CD4-positive, alpha-beta T cell treated with Interleukin-15 for 1 hour (primary cell): ENCODE measurements around the gene CYB5R2.

Source experiments
- DNase-seq: peaks from one replicate; pipeline ENCODE4 v3.0.0-alpha.2; 2020

The CYB5R2 gene

GRCh38 chr11:7672960-7673723 lies at the start of gene CYB5R2:
TSS of gene CYB5R2 (minus strand) at chr11:7673500. CDS start at chr11:7672825, 675 bp downstream.
- DNase-seq, result no peak

- DNase-seq, result no peak
Observed at GRCh38 chr11:7714786-7715185, 41.5 kb upstream of the CYB5R2 start.

- no peak for DNase-seq
Observed at GRCh38 chr11:7706377-7706776, 33.1 kb upstream of the CYB5R2 start, which contains the start of gene OVCH2. TSS of gene OVCH2 (minus strand) at chr11:7706477. CDS start at chr11:7706394, 83 bp downstream.

- DNase-seq, result no peak
Observed at GRCh38 chr11:7703740-7704139, 30.4 kb upstream of the CYB5R2 start.

GRCh38 chr11:7696424-7696823 lies 23.1 kb upstream of the CYB5R2 start:
- DNase-seq, result no peak

- DNase-seq, result no peak
Observed at GRCh38 chr11:7694235-7694634, 20.9 kb upstream of the CYB5R2 start.

GRCh38 chr11:7692426-7692825 lies 19.1 kb upstream of the CYB5R2 start:
- DNase-seq, result no peak

GRCh38 chr11:7691759-7692350 lies 18.6 kb upstream of the CYB5R2 start:
- DNase-seq, result no peak

- no peak for DNase-seq
Observed at GRCh38 chr11:7690648-7691047, 17.3 kb upstream of the CYB5R2 start.

- no peak for DNase-seq
Observed at GRCh38 chr11:7689239-7689638, 15.9 kb upstream of the CYB5R2 start.

GRCh38 chr11:7688238-7688826 lies 15.0 kb upstream of the CYB5R2 start:
- DNase-seq, result no peak

GRCh38 chr11:7687386-7687785 lies 14.1 kb upstream of the CYB5R2 start:
- DNase-seq, result no peak

- no peak for DNase-seq
Observed at GRCh38 chr11:7686761-7687160, 13.5 kb upstream of the CYB5R2 start.

GRCh38 chr11:7683571-7683970 lies 10.3 kb upstream of the CYB5R2 start:
- DNase-seq, result no peak

- no peak for DNase-seq
Observed at GRCh38 chr11:7677796-7678201, 4.5 kb upstream of the CYB5R2 start.

GRCh38 chr11:7677071-7677470 lies 3.8 kb upstream of the CYB5R2 start:
- no peak for DNase-seq

GRCh38 chr11:7675631-7676030 lies 2.3 kb upstream of the CYB5R2 start:
- DNase-seq, result no peak

GRCh38 chr11:7673724-7674434 lies 579 bp upstream of the CYB5R2 start:
- DNase-seq, result no peak

GRCh38 chr11:7672276-7672959 lies 882 bp downstream of the CYB5R2 start:
- DNase-seq, result no peak

- no peak for DNase-seq
Observed at GRCh38 chr11:7671347-7672215, 1.7 kb downstream of the CYB5R2 start.

- DNase-seq, result no peak
Observed at GRCh38 chr11:7670641-7671040, 2.7 kb downstream of the CYB5R2 start.

GRCh38 chr11:7668911-7669310 lies 4.4 kb downstream of the CYB5R2 start:
- DNase-seq, result no peak
